Keratinocyte (primary cell): Measurements from ENCODE around the gene BTK.

Experiments
- CTCF ChIP-seq, 3 experiments: IDR thresholded peaks in 1 of 3; conservative IDR thresholded peaks in 1 of 3; optimal IDR thresholded peaks in 1 of 3; 2 replicates in 2 of 3; 3 replicates in 1 of 3; pipeline versions ENCODE3 to v1.5.1; 2011; ENCODE audit warnings: low read length in 3 of 3, mild to moderate bottlenecking in 3 of 3, moderate library complexity in 2 of 3, control low read depth in 1 of 3, inconsistent platforms in 1 of 3; ENCODE audit not compliant: insufficient read depth in 2 of 3; ENCODE audit errors: extremely low read depth in 1 of 3
- EZH2 ChIP-seq: IDR thresholded peaks from one replicate; pipeline ENCODE4 v1.6.1; 2012; ENCODE audit warnings: inconsistent platforms, mild to moderate bottlenecking, low read length, moderate library complexity

GRCh38 chrX:101390664-101391525 lies 4.9 kb upstream of the BTK start, which contains the start of gene RPL36A:
- TF ChIP-seq EZH2 (no peak), CTCF (optimal IDR thresholded peaks at IDR 0.05 in 1 of 3, IDR thresholded peaks at IDR 0.05 in 1 of 3, conservative IDR thresholded peaks at IDR 0.05 in 1 of 3; ENCODE audit: extremely low read depth in 1 of 3, insufficient read depth in 2 of 3, low read length in 3 of 3) (peak; percentile 65 to 73 (median 66))
